ENCODE measurements around the gene TUFT1. TPM values are rescaled to one million over a fixed set of nuclear protein-coding genes. Genes with fewer than 3 reads are reported as not detected.

Gene TUFT1
- total and polyA plus RNA-seq, 8 donors = 5.6 to 16.8 (median 8.6) TPM

DNA sequence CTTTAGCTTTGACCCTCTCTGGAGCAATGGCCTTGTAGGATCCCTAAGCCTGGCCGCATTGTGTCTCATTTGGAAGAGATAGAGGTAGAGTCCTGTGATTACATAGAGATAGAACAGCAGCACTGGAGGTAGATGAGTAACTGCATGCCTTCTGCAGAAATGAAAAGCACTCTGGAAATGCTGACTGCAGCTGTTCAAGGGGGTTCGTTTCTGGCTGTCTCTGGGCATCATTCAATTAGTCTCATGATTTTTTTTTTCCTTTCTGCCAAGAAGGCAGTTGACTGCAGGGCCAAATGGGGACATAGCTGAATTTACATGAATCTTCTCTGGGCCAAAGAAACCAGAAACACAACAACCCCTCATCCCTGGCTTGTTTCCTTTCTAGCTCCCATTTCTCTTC is 43.7 kb downstream of the TUFT1 start:
- TF ChIP-seq, protein P1, sequence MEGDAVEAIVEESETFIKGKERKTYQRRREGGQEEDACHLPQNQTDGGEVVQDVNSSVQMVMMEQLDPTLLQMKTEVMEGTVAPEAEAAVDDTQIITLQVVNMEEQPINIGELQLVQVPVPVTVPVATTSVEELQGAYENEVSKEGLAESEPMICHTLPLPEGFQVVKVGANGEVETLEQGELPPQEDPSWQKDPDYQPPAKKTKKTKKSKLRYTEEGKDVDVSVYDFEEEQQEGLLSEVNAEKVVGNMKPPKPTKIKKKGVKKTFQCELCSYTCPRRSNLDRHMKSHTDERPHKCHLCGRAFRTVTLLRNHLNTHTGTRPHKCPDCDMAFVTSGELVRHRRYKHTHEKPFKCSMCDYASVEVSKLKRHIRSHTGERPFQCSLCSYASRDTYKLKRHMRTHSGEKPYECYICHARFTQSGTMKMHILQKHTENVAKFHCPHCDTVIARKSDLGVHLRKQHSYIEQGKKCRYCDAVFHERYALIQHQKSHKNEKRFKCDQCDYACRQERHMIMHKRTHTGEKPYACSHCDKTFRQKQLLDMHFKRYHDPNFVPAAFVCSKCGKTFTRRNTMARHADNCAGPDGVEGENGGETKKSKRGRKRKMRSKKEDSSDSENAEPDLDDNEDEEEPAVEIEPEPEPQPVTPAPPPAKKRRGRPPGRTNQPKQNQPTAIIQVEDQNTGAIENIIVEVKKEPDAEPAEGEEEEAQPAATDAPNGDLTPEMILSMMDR (IDR thresholded peaks at IDR 0.05) = no peak
- no peaks in the 10 kb centered on the region for H3K27me3 ChIP-seq
- no peak overlapping the region for H3K4me3 ChIP-seq
- H3K36me3 ChIP-seq = peaks cover 0 to 18% of the 10 kb centered on the region in 2 donors
- no peaks in the 10 kb centered on the region for H3K9me3 ChIP-seq
- H3K4me1 ChIP-seq = no peaks in the 10 kb centered on the region
- ATAC-seq (no peak), DNase-seq (no peak)
- H3K27ac ChIP-seq = no peak overlapping the region
- intact Hi-C loops (cut with DNase I) = no loop called here

DNA sequence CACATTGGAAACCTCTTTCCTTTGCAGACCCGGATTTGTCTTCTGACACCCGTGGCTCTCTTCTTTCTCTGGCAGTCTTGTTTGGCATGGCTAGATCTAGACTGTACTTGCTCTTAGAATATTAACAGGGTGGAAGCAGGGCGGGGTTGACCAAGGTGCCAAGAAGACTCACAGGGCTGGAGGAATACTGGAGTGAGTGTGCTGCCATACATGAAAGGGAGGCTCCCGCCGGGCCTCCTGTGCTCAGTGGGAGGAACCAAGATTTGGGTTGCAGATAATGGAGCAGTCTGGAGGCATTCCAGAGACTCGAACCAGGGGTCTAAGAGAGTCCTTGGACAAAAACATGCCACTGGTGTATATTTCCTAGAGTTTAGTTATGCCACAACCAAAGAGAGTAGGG is 44.2 kb downstream of the TUFT1 start:
- ATAC-seq = no peak
- no peaks in the 10 kb centered on the region for H3K4me1 ChIP-seq
- H3K9me3 ChIP-seq = no peaks in the 10 kb centered on the region
- H3K27ac ChIP-seq = no peak overlapping the region
- H3K36me3 ChIP-seq = peaks cover 0 to 13% of the 10 kb centered on the region in 2 donors
- H3K4me3 ChIP-seq = no peak overlapping the region
- H3K27me3 ChIP-seq = no peaks in the 10 kb centered on the region
- intact Hi-C loops (cut with DNase I) = no loop called here
- no peak for DNase-seq
- TF ChIP-seq, protein P1 (IDR thresholded peaks at IDR 0.05) = no peak

GRCh38 chr1:151584780-151585179 is 44.7 kb downstream of the TUFT1 start:
- ATAC-seq (no peak), DNase-seq (no peak)
- no peak overlapping the region for H3K4me3 ChIP-seq
- intact Hi-C loops (cut with DNase I) = no loop called here
- H3K9me3 ChIP-seq = no peaks in the 10 kb centered on the region
- peak overlapping the region in 1 of 2 donors; percentile 45 for H3K27ac ChIP-seq
- H3K36me3 ChIP-seq = peaks cover 0 to 8% of the 10 kb centered on the region in 2 donors
- H3K27me3 ChIP-seq = no peaks in the 10 kb centered on the region
- H3K4me1 ChIP-seq = no peaks in the 10 kb centered on the region
- TF ChIP-seq, protein P1 (IDR thresholded peaks at IDR 0.05) = no peak

GRCh38 chr1:151585622-151586021 is 45.5 kb downstream of the TUFT1 start:
- Histone ChIP-seq H3K4me3 (no peak overlapping the region), H3K36me3 (peaks cover 0 to 8% of the 10 kb centered on the region in 2 donors), H3K27ac (peak overlapping the region in 1 of 2 donors; percentile 45), H3K27me3 (no peaks in the 10 kb centered on the region), H3K4me1 (no peaks in the 10 kb centered on the region), H3K9me3 (peaks cover 0 to under 1% of the 10 kb centered on the region in 2 donors)
- intact Hi-C loops (cut with DNase I) = no loop called here
- TF ChIP-seq, protein P1 (IDR thresholded peaks at IDR 0.05) = no peak
- DNase-seq = peak in 1 of 4 donors; percentile 42
- ATAC-seq = peak; percentile 98

GRCh38 chr1:151590961-151591360 is 50.9 kb downstream of the TUFT1 start:
- ATAC-seq (no peak), DNase-seq (no peak)
- peaks cover 0 to 7% of the 10 kb centered on the region in 2 donors for H3K9me3 ChIP-seq
- no peaks in the 10 kb centered on the region for H3K36me3 ChIP-seq
- intact Hi-C loops (cut with DNase I) = no loop called here
- peaks cover 0 to 10% of the 10 kb centered on the region in 2 donors for H3K4me1 ChIP-seq
- no peak overlapping the region for H3K27ac ChIP-seq
- H3K4me3 ChIP-seq = no peak overlapping the region
- TF ChIP-seq, protein P1 (IDR thresholded peaks at IDR 0.05) = no peak
- no peaks in the 10 kb centered on the region for H3K27me3 ChIP-seq

Measured in left lung (tissue), 10 donors.